ENCODE results near the gene THUMPD1. TPM values are rescaled to one million over a fixed set of nuclear protein-coding genes. Genes with fewer than 3 reads are reported as not detected.

Gene THUMPD1
- total RNA-seq, 1 donor from 2014 or later = 40.7 TPM

- no peak overlapping the region for H3K27ac ChIP-seq
- peak; percentile 64 for TF ChIP-seq CTCF (IDR thresholded peaks at IDR 0.05)
- ATAC-seq = peak; percentile 99
- intact Hi-C loops (cut with DNase I) = no loop called here
- H3K4me3 ChIP-seq = no peak overlapping the region
- peaks cover 4% of the 10 kb centered on the region for H3K36me3 ChIP-seq
- H3K4me1 ChIP-seq = no peaks in the 10 kb centered on the region
- no peaks in the 10 kb centered on the region for H3K27me3 ChIP-seq
- peak; percentile 87 for DNase-seq
- no peaks in the 10 kb centered on the region for H3K9me3 ChIP-seq
These were observed 33.2 kb upstream of the THUMPD1 start for GRCh38 chr16:20774703-20775362.

- Histone ChIP-seq H3K4me3 (no peak overlapping the region), H3K36me3 (no peaks in the 10 kb centered on the region), H3K4me1 (no peaks in the 10 kb centered on the region), H3K9me3 (no peaks in the 10 kb centered on the region), H3K27me3 (no peaks in the 10 kb centered on the region), H3K27ac (no peak overlapping the region)
- DNase-seq = no peak
- TF ChIP-seq CTCF (IDR thresholded peaks at IDR 0.05) = no peak
- ATAC-seq = no peak
- intact Hi-C loops (cut with DNase I) = no loop called here
These were observed 32.1 kb upstream of the THUMPD1 start for GRCh38 chr16:20773679-20774078.

DNA sequence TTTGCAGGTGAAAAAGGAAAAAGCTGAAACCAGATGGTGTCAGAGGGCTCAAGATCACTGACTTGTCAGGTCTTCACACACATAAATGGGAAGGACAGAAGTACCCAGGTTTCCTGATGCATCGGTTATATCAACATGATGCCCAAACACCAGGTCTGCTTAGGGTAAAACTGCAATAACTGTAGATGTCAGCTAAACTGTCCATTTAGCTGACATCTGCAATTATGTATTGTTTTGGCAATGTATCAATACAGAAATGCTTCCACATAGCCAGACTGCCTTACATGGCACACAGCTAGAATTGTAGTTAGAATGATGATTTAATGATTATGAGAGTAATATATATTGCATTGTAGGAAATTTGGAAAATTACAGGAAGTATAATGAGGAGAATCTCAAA lies 27.2 kb upstream of the THUMPD1 start:
- ATAC-seq (no peak), DNase-seq (no peak)
- TF ChIP-seq CTCF (IDR thresholded peaks at IDR 0.05) = no peak
- intact Hi-C loops (cut with DNase I) = no loop called here
- Histone ChIP-seq H3K4me3 (no peak overlapping the region), H3K27ac (no peak overlapping the region), H3K9me3 (no peaks in the 10 kb centered on the region), H3K4me1 (peaks cover 4% of the 10 kb centered on the region), H3K27me3 (no peaks in the 10 kb centered on the region), H3K36me3 (no peaks in the 10 kb centered on the region)

GRCh38 chr16:20768121-20768520 lies 26.5 kb upstream of the THUMPD1 start:
- no peak overlapping the region for H3K4me3 ChIP-seq

GRCh38 chr16:20767577-20767976 lies 26.0 kb upstream of the THUMPD1 start:
- H3K4me3 ChIP-seq = no peak overlapping the region
- intact Hi-C loops (cut with DNase I) = no loop called here
- no peaks in the 10 kb centered on the region for H3K36me3 ChIP-seq
- no peak for DNase-seq
- no peaks in the 10 kb centered on the region for H3K9me3 ChIP-seq
- no peak overlapping the region for H3K27ac ChIP-seq
- peaks cover 4% of the 10 kb centered on the region for H3K4me1 ChIP-seq
- no peak for TF ChIP-seq CTCF (IDR thresholded peaks at IDR 0.05)
- no peak for ATAC-seq
- no peaks in the 10 kb centered on the region for H3K27me3 ChIP-seq

More at GRCh38 chr16:20768121-20768520, 26.5 kb upstream of the THUMPD1 start:
- ATAC-seq (no peak), DNase-seq (no peak)
- Histone ChIP-seq H3K27me3 (no peaks in the 10 kb centered on the region), H3K27ac (no peak overlapping the region), H3K4me1 (peaks cover 4% of the 10 kb centered on the region), H3K9me3 (no peaks in the 10 kb centered on the region), H3K36me3 (no peaks in the 10 kb centered on the region)
- intact Hi-C loops (cut with DNase I) = no loop called here
- TF ChIP-seq CTCF (IDR thresholded peaks at IDR 0.05) = no peak

GRCh38 chr16:20766294-20766693 lies 24.7 kb upstream of the THUMPD1 start:
- ATAC-seq (no peak), DNase-seq (no peak)
- intact Hi-C loops (cut with DNase I) = no loop called here
- H3K27ac ChIP-seq = no peak overlapping the region
- no peaks in the 10 kb centered on the region for H3K27me3 ChIP-seq
- H3K9me3 ChIP-seq = no peaks in the 10 kb centered on the region
- H3K4me1 ChIP-seq = peaks cover 4% of the 10 kb centered on the region
- TF ChIP-seq CTCF (IDR thresholded peaks at IDR 0.05) = no peak
- H3K4me3 ChIP-seq = no peak overlapping the region
- H3K36me3 ChIP-seq = no peaks in the 10 kb centered on the region
